Colonic mucosa (tissue), 4 donors: ENCODE results near the gene ZNF185. TPM values are rescaled to one million over a fixed set of nuclear protein-coding genes. Genes with fewer than 3 reads are reported as not detected.

ENCODE experiments used
- DNase-seq: peaks from one replicate; pipeline ENCODE4 v3.0.0-alpha.2; 2020
- H3K27ac ChIP-seq: fragments of 200-600 bp; one replicate; pipeline ENCODE4 v1.8.0; 2021
- H3K27me3 ChIP-seq: fragments of 200-600 bp; one replicate; pipeline ENCODE4 v1.8.0; 2021
- H3K36me3 ChIP-seq: fragments of 200-600 bp; one replicate; pipeline ENCODE4 v1.8.0; 2021
- H3K4me1 ChIP-seq: fragments of 200-600 bp; one replicate; pipeline ENCODE4 v1.8.0; 2021; ENCODE audit warnings: mild to moderate bottlenecking
- H3K4me3 ChIP-seq: fragments of 200-600 bp; one replicate; pipeline ENCODE4 v1.8.0; 2021
- H3K9ac ChIP-seq, 2 donors: one replicate each; pipeline ENCODE4 v1.7.0; 2013; ENCODE audit warnings: control low read depth in 2 of 2, low read depth in 2 of 2, low read length in 2 of 2
- H3K9me3 ChIP-seq: fragments of 200-600 bp; one replicate; pipeline ENCODE4 v1.8.0; 2021
- intact Hi-C: fragments of 100-400 bp; cut with DNase I; formaldehyde crosslinking; loops from one replicate; pipeline ENCODE4 v1.14.1; 2022
- total RNA-seq, 2 donors: library from RNA; stranded (reverse); fragmentation: NEBNext Ultra II Directional in 1 of 2; extraction: Animal tissue kit (Norgen Biotek cat#: 25700) in 1 of 2; gene quantifications; one replicate each; pipeline ENCODE4 v1.2.1, GENCODE V29; 2021
- TF ChIP-seq, protein P1 (sequence below): fragments of 200-600 bp; IDR thresholded peaks from one replicate; pipeline ENCODE4 v1.8.0; 2022; ENCODE audit warnings: antibody characterized with exemption, mild to moderate bottlenecking
- donor health status: healthy.
- donor health status: DM: no; HTN: no; CAD: no.
- donor health status: DM: no; HTN: no; CAD: no.

ZNF185 gene
- total RNA-seq, 2 donors from 2014 or later, result 3.6 to 4.5 TPM

DNA sequence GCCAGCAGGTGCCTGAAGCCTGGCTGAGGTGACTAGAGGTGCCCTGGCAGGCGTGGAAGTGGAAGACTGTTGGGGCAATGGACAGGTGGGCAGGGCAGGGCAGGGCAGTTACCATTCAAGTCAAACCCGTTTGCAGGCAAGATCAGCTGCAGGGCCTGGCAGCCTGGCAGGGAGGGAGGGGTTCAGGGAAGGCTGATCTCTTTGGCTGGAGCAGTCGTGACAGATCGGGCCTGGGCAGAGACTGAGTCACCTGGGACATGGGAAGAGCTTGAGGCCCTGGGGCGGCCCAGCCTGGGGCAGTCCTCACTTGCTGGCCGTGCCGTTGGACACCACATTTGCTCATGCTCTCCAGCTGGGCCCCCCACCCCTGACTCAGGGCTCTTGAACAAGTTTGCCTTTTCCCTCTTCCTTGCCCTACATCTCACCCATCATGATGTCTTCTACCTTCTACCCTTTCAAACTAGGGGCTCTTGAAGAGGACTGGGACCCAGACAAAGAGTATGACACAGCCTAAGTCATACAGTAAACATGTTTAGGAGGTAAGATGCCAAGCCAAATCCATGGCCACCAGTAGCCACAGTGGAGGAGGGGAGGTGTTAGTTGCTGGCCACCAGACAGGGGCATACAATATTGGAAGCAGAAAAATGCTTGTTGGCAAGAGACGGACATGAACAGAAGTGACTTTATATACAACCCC is 2.0 kb upstream of the ZNF185 start:
- Histone ChIP-seq H3K4me1 (no peaks in the 10 kb centered on the region), H3K27me3 (no peaks in the 10 kb centered on the region), H3K4me3 (no peak overlapping the region), H3K9me3 (no peaks in the 10 kb centered on the region), H3K36me3 (no peaks in the 10 kb centered on the region), H3K9ac (no peak overlapping the region), H3K27ac (no peak overlapping the region)
- intact Hi-C loops, result no loop called here
- TF ChIP-seq, protein P1, sequence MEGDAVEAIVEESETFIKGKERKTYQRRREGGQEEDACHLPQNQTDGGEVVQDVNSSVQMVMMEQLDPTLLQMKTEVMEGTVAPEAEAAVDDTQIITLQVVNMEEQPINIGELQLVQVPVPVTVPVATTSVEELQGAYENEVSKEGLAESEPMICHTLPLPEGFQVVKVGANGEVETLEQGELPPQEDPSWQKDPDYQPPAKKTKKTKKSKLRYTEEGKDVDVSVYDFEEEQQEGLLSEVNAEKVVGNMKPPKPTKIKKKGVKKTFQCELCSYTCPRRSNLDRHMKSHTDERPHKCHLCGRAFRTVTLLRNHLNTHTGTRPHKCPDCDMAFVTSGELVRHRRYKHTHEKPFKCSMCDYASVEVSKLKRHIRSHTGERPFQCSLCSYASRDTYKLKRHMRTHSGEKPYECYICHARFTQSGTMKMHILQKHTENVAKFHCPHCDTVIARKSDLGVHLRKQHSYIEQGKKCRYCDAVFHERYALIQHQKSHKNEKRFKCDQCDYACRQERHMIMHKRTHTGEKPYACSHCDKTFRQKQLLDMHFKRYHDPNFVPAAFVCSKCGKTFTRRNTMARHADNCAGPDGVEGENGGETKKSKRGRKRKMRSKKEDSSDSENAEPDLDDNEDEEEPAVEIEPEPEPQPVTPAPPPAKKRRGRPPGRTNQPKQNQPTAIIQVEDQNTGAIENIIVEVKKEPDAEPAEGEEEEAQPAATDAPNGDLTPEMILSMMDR, result no peak
- peak; percentile 72 for DNase-seq

DNA sequence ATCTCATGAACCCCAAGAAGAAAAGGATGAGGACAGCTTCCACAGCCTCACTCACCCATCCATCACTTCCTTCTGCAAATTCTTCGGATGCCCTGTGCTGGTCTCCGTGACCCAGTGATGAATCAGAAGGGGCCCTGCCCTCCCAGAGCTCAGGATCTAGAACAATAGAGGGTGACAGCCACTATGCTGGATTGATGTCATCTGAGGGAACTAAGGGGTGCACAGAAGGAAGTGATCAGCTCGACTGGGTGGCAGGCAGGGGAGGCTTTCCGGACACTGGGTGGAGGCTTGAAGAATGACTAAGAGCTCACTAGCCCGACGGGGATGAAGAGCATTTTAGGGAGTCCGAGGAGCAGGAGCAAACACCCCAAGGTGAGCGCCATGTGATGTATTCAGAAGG is 1.4 kb upstream of the ZNF185 start:
- TF ChIP-seq, protein P1, result no peak
- Histone ChIP-seq H3K4me1 (no peaks in the 10 kb centered on the region), H3K9me3 (no peaks in the 10 kb centered on the region), H3K36me3 (no peaks in the 10 kb centered on the region), H3K27me3 (no peaks in the 10 kb centered on the region), H3K9ac (no peak overlapping the region), H3K27ac (no peak overlapping the region), H3K4me3 (no peak overlapping the region)
- intact Hi-C loops, result no loop called here
- DNase-seq, result no peak

GRCh38 chrX:152898442-152898841 is 575 bp downstream of the ZNF185 start:
- intact Hi-C loops, result no loop called here
- no peak for DNase-seq
- no peak overlapping the region for H3K9ac ChIP-seq
- H3K4me1 ChIP-seq, result no peaks in the 10 kb centered on the region
- no peaks in the 10 kb centered on the region for H3K36me3 ChIP-seq
- TF ChIP-seq, protein P1, result no peak
- H3K27me3 ChIP-seq, result no peaks in the 10 kb centered on the region
- H3K27ac ChIP-seq, result no peak overlapping the region
- H3K9me3 ChIP-seq, result no peaks in the 10 kb centered on the region
- H3K4me3 ChIP-seq, result no peak overlapping the region

DNA sequence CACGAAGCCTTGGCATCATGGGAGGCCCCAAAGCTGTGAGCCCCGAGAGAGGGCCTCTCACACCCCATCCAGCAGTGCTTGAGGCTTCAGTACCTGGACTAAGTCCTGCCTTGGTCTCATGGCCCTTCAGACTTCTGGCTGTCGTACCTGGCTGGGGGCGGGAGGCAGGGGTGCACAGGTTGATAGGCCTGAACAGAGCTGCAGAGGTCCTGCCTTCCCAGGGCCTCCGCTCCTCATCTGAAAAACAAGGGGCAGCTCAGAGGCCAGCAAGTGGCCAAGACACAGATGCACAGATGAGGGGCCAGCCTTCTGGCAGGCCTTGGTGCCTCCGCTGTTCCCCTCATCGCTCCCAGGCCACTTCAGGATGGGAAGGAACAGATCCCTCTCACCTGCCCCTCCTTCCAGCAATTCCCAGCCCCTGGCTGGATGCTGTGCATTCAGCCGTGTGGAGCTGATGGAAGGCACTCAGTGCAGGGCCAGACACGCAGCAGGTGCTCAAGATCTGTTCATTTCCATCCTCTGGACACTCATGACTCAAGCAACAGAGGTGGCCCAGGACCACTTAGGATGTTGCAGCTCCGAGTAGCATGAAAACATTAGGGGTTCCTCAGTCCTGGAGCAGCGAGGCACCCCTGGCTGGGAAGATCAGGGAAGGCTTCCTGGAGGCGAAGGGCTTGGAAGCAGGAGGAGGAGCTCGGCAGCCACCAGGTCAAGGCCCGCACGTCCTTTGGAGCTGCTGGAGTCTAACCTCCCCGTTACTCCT is 1.4 kb downstream of the ZNF185 start:
- Histone ChIP-seq H3K4me3 (no peak overlapping the region), H3K9me3 (no peaks in the 10 kb centered on the region), H3K36me3 (no peaks in the 10 kb centered on the region), H3K27me3 (no peaks in the 10 kb centered on the region), H3K9ac (no peak overlapping the region), H3K27ac (no peak overlapping the region), H3K4me1 (no peaks in the 10 kb centered on the region)
- TF ChIP-seq, protein P1, result no peak
- DNase-seq, result no peak
- intact Hi-C loops, result no loop called here

DNA sequence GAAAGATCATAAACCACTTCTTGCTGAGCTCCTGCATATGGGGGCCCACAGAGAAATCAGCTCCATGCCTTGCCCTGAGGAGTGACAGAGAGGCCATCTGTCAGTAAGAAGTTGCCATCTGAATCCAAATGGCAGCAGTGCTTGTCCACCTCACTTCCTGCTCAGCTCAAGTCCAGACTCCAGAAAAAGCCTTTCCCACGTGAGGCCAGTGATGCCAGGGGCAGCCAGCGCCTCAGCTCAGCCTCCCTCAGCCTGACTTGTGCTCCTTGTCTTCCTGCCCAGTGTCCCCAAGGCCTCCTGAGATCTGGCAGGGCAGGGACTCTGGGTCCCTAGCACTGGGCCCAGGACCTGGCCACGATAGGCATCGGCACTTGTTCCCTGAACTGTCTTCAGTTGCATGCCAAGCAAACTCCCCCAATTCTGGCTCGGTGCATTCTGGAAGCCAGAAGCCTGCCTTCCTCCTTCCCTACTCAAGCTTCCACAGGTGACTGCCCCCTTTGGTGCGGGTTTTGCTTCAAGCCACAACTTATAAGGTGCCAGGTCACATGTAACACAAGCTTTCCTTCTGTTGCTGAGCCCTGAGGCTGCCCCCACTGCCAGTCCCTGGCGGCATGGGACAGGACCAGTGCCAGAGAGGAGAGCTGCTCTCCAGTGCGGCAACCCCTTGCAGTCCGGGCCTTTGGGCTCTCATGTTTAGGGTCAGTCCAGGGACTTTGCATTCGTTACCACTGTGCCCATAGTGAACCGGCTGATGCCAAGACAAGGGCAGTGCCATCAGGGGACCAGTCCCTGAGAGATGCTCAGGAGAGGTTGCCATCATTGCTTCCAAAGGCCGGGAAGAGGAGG is 2.2 kb downstream of the ZNF185 start:
- intact Hi-C loops, result no loop called here
- Histone ChIP-seq H3K9me3 (no peaks in the 10 kb centered on the region), H3K4me1 (no peaks in the 10 kb centered on the region), H3K27ac (no peak overlapping the region), H3K36me3 (no peaks in the 10 kb centered on the region), H3K27me3 (no peaks in the 10 kb centered on the region), H3K4me3 (no peak overlapping the region), H3K9ac (no peak overlapping the region)
- TF ChIP-seq, protein P1, result no peak
- no peak for DNase-seq
